Upper lobe of left lung (tissue), 4 donors: ENCODE measurements around the gene CCDC200.
"Not testable (repeated sequence)": the region's sequence is repeated elsewhere in the genome, so short reads cannot be mapped to it uniquely, and the experiment has no call there.

ENCODE experiments used
- CTCF ChIP-seq, 6 experiments: fragments of 450-650 bp in 4 of 6; fragments of 200-600 bp in 2 of 6; sonication (generic) in 2 of 6; IDR thresholded peaks; one replicate each; pipeline ENCODE4 v1.5.1; 2016 to 2019; ENCODE audit warnings: antibody characterized with exemption in 6 of 6
- EP300 ChIP-seq, 4 donors: sonication (generic); formaldehyde crosslinking; IDR thresholded peaks; one replicate each; pipeline ENCODE4 v1.5.1; 2017; ENCODE audit warnings: antibody characterized with exemption in 4 of 4, control low read depth in 2 of 4
- POLR2A ChIP-seq, 4 donors: fragments of 450-650 bp; IDR thresholded peaks; one replicate each; pipeline ENCODE4 v1.5.1; 2016 to 2017; ENCODE audit warnings: antibody characterized with exemption in 4 of 4, mild to moderate bottlenecking in 2 of 4
- POLR2AphosphoS5 ChIP-seq, 2 donors: sonication (generic); formaldehyde crosslinking; IDR thresholded peaks; one replicate each; pipeline ENCODE4 v1.5.1; 2017; ENCODE audit warnings: antibody characterized with exemption in 2 of 2

- TF ChIP-seq CTCF, EP300, POLR2A, POLR2AphosphoS5 (IDR thresholded peaks at IDR 0.05): not testable (repeated sequence)
These were observed 5.5 kb upstream of the CCDC200 start, which contains the start of gene RNU2-1 for GRCh38 chr17:43233877-43234276.
